ENCODE results near the gene PSG5.
"Not testable (repeated sequence)": the region's sequence is repeated elsewhere in the genome, so short reads cannot be mapped to it uniquely, and the experiment has no call there.

PSG5 gene

DNA sequence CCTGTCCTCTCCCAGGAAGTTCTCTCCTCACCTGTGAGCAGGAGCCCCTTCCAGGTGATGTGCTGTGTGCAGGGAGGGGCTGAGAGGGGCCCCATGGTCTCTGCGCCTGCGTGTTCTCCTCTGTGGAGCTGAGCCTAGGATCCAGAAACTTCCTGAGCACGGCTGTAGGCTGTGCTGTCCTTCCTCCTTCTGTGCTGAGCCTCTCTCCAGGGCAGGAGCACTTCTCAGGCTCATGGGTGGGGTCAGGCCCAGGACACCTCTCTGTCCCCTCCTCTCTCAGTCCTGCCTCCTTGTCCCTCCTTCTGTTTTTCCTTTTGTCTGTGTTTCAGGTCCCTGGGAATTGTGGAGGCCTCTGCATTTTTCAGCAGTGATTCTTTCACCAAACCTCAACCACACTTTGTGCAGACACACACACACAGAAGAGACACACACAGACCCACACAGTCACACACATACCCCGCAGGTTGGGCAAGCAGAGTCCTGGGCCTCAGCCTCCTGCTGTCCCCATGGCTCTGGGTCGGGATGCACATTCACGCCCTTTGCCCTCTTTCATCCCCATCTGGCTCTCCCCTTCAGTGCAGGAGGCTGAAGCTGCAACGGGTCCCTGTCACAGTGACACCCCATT, at the start of gene PSG5:
Gene PSG5, minus strand, starts transcription at position 226 of the 625 bp plus-strand sequence. Its CDS starts 131 bp downstream, at position 95.
- peak; percentile 65 for DNase-seq (ENCODE audit: low read depth)

DNA sequence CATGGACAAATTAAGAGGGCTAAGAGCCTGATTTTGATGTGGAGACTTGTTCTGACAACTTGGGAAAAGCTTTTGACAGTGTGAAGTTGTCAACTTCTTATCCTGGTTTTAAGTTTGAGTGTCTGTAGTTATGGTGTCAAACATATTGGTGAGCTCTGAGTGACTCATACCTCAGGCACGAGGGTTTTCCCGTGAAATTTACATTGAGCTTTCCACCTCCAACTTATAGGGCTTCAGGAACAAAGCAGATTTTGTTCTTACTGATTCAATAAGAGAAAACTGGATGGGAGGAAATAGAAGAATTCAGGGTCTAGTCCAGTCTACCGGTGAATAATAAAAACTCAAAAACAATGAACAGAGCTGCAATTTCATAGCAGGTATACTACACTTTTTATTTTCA, 49.4 kb upstream of the PSG5 start:
- DNase-seq (ENCODE audit: low read depth), result peak; percentile 36

DNA sequence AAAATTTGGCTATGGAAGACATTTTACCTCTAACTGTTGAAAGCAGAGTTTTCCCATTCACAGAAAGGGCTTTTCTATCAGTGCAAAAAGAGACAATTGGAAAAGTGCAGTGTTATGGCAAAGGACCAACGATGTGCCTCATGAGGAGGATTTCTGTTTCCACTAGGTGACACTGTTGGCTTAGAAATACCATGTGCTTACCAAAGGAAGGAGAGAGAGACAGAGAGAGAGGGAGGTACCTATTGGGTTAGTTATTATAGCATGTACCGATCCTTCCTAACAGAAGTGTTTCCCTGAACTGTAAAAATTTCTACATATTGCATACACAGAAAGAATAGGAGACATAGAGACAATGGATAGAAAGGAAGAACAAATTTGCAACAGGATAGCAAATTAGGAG, 43.0 kb upstream of the PSG5 start:
- DNase-seq (ENCODE audit: low read depth), result peak; percentile 51

- not testable (repeated sequence) for DNase-seq (ENCODE audit: low read depth)
These were observed 42.4 kb upstream of the PSG5 start for GRCh38 chr19:43228730-43229129.

DNA sequence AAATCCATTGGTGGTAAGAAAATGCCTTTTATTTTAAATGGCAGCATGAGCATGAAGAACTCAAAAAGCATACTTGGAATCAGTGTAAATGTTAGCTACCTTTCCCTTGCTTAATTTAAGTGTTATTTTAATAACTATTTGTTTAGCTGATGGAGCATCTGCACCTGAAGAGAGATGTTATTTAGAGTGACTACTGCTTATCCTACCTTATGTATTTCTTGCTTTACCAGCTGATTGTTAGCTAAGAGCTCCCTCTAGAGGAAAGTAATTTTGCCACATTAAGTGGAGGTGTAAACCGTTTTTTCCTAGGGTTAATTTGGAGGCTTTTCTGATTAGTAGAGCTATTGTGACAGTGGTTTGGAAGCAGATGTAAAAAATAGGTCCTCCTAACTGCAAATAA, 40.6 kb upstream of the PSG5 start:
- not testable (repeated sequence) for DNase-seq (ENCODE audit: low read depth)

DNA sequence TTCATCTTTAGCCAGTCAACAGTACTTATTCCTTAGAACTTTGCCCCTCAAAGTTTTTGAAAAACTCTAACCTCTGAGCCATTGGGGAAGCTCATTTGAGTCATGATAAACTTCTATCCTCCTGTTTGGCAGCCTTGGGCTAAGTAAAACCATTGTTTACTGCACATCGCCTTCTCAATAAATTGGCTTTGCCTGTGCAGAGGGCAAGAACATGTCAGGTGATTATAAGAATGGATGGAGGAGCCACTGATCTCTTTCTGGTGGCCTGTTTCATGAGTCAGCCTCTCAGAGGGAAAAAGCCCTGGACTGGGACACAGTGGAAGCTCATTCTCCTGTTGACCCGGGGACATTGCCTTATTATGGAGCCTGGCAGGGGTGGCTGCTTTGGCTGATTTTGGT, 38.5 kb upstream of the PSG5 start:
- DNase-seq (ENCODE audit: low read depth), result peak; percentile 14

DNA sequence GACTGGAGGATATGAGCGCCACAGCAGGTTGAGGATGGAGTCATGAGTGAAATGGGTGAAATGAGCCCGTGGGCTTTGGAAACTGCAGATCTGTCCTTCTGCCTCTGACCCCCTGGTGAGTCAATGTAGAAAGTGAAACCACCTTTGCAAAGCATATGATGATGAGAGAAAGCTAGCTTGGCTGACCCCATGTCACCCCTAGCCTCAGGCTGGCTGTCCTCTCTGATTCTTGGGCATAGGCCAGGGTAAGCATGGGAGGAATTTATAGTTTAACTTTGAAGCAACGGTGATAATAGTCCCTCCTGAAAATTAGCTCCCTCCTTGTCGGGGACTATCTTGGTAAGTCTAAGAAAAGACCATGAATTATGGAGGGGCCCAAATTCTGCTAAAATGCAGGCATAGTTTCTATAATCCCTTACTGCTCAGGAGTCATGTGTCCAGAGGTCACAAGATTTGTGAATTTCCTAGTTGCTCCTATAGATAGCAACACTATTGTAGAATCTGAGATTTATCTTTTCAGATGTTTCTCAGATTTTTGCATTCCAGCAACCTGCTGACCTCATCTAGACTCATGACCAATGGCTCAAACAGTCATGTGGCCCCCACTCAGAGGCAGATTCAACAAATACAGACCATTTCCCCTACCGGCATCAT, 38.0 kb upstream of the PSG5 start:
- DNase-seq (ENCODE audit: low read depth), result peak; percentile 87

- DNase-seq (ENCODE audit: low read depth), result not testable (repeated sequence)
These were observed 35.6 kb upstream of the PSG5 start for GRCh38 chr19:43221891-43222290.

GRCh38 chr19:43219136-43219535, 32.8 kb upstream of the PSG5 start:
- peak; percentile 32 for DNase-seq (ENCODE audit: low read depth)

DNA sequence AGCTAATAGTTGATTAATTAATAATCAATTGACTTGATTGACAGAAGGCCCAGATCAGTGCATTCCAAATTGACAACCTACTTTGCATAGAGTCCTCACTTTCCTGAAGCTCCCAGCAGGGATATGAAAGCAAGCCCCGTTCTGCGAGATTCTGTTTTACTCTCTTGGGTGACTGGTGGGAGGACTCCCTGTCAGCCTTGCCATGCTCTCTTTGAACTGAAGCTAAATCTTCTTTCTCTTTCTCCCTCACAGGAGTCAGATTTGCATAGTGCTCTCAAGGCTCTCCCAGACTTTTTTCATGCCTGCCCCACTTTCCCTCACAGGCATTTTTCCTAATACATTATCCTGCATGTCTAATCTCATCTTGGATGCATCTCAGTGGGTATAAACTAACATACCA, 29.5 kb upstream of the PSG5 start:
- DNase-seq (ENCODE audit: low read depth), result not testable (repeated sequence)

- DNase-seq (ENCODE audit: low read depth), result no peak
These were observed 21.7 kb upstream of the PSG5 start for GRCh38 chr19:43207991-43208390.

DNA sequence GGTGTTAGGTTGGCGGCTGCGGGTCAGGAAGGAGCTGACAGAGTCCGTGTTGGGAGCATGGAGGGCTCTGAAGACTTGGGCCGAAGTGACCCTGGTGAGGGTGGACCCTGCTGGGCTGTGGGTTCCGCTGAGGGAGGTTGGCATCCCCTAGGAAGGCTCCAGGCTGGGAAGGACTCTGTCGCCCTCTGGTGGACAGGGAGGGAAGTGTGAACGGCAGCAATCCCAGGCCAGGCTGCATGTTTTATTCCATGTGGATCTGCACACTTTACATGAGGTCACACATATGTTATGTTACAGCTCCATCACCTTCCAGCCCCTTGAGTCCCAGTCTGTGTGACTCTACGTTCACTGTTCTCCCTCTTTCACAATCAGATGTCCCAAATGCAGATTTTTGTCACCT, 20.8 kb upstream of the PSG5 start:
- not testable (repeated sequence) for DNase-seq (ENCODE audit: low read depth)

DNA sequence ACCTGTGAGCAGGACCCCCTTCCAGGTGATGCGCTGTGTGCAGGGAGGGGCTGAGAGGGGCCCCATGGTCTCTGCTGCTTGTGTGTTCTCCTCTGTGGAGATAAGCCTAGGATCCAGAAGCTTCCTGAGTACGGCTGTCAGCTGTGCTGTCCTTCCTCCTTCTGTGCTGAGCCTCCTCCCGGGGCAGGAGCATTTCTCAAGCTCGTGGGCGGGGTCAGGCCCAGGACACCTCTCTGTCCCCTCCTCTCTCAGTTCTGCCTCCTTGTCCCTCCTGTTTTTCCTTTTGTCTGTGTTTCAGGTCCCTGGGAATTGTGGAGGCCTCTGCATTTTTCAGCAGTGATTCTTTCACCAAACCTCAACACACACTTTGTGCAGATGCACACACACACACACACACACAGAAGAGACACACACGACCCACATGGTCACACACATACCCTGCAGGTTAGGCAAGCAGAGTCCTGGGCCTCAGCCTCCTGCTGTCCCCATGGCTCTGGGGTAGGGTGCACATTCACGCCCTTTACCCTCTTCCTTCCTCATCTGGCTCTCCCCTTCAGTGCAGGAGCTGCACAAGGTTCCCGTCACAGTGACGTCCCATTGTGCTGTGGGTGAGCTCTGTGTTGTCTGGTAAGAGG, 19.3 kb upstream of the PSG5 start, which contains the start of gene PSG4:
Gene PSG4, minus strand, starts transcription at position 168 of the 635 bp plus-strand sequence. Its CDS starts 102 bp downstream, at position 66.
- not testable (repeated sequence) for DNase-seq (ENCODE audit: low read depth)

GRCh38 chr19:43203611-43204010, 17.3 kb upstream of the PSG5 start:
- not testable (repeated sequence) for DNase-seq (ENCODE audit: low read depth)

DNA sequence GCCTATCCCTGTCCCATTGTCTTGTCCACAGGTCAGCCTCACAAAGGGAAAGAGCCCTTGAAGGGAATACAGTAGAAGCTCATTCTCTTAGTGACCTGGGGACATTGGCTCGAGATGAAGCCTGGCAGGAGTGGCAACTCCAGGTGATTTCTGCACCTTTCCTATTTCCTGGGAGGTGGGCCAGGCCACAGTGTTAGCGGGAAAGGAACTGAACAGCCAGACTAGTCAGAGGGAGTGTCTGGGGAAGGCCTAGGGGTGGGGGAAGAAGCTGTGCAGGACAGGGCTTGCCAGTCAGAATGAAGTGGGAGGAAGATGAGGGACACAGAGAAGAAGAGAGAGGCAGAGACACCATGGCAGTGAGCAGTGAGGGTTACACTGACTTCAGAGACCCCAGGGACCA, 15.6 kb upstream of the PSG5 start:
- peak; percentile 22 for DNase-seq (ENCODE audit: low read depth)

- DNase-seq (ENCODE audit: low read depth), result peak; percentile 88
These were observed 15.0 kb upstream of the PSG5 start for GRCh38 chr19:43201337-43201801.

GRCh38 chr19:43198686-43199419, 12.5 kb upstream of the PSG5 start:
- not testable (repeated sequence) for DNase-seq (ENCODE audit: low read depth)

DNA sequence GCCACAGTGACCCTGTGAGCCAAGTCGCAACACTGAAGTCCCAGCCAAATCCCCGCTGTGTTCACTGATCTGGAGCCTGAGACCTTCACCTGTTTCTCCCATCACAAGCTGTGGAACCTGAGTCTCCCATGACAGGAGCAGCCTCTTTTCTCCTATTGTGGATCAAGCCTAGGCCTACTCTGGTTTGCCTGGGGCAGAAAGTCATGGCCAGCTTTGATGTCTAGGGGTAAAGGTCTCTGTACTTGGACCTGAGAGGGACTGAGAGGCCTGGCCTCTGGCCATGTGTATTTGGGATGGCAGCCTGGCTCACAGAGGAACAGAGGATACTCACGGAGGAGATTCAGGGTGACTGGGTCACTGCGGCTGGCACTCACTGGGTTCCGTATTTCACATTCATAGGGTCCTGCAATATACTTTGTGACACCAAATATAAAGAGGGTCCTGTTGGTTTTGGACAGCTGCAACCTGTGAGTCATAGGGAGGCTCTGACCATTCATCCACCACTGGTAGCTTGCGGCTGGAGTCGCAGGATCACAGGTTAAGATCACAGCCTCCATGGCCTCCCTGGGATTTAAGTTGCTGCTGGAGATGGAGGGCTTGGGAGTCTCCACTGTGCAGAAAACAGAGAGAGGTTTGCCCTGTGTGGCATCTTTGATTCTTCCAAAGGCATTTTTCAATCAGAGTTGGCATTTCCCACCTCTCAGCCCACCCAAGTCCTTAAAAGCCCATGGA, 11.5 kb upstream of the PSG5 start:
- not testable (repeated sequence) for DNase-seq (ENCODE audit: low read depth)

DNA sequence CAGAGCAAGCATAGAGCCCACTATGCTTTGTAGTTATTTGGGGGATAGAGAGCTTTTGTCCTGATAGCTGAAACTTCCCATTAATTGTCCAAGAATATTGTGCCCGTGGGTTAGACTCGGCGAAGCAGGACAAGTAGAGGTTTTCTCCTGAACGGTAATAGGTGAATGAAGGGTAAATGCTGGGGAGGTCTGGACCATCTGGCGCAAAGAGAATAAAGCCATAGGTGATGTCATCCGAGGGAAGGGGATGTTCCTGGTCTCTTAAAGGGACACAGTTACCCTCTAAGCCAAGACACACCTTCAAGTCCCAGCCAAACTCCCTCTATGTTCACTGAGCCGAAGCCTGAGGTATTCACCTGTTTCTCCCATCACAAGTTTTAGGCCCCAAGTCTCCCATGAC, 8.1 kb upstream of the PSG5 start:
- DNase-seq (ENCODE audit: low read depth), result not testable (repeated sequence)

- DNase-seq (ENCODE audit: low read depth), result not testable (repeated sequence)
These were observed 6.2 kb upstream of the PSG5 start for GRCh38 chr19:43192381-43193155.

DNA sequence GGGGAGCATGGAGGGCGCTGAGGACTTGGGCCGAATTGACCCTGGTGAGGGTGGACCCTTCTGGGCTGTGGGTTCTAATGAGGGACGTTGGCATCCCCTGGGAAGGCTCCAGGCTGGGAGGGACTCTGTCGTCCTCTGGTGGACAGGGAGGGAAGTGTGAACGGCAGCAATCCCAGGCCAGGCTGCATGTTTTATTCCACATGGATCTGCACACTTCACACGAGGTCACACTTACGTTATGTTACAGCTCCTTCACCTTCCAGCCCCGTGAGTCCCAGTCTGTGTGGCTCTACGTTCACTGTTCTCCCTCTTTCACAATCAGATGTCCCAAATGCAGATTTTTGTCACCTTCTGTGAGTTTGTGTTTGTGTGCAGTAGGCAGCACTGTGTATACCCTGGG, 1.8 kb upstream of the PSG5 start:
- DNase-seq (ENCODE audit: low read depth), result peak; percentile 30

Measured in EH (cell line).